HepG2 (cell line): Measurements from ENCODE around the gene POLE3. TPM values are rescaled to one million over a fixed set of nuclear protein-coding genes. Genes with fewer than 3 reads are reported as not detected.

Source experiments
- HNF4G ChIP-seq, 2 experiments: sonication (generic) in 1 of 2; formaldehyde crosslinking in 1 of 2; IDR thresholded peaks; 2 replicates each; pipeline versions ENCODE4 v1.4.0 to v1.6.1; 2011 to 2020; ENCODE audit warnings: borderline replicate concordance in 2 of 2, low read depth in 2 of 2, mild to moderate bottlenecking in 2 of 2, low read length in 1 of 2, missing genetic modification reagents in 1 of 2, moderate library complexity in 1 of 2
- ISL2 ChIP-seq: sonication (generic); formaldehyde crosslinking; IDR thresholded peaks from 2 replicates; pipeline ENCODE4 v1.5.0; 2020; ENCODE audit warnings: missing genetic modification reagents
- MTA3 ChIP-seq: sonication (generic); formaldehyde crosslinking; IDR thresholded peaks from 2 replicates; pipeline ENCODE4 v1.4.0; 2020; ENCODE audit warnings: missing genetic modification reagents
- MYPOP ChIP-seq: sonication (generic); formaldehyde crosslinking; IDR thresholded peaks from 2 replicates; pipeline ENCODE4 v1.8.1; 2023; ENCODE audit warnings: mild to moderate bottlenecking, moderate library complexity, missing genetic modification reagents
- NFE2 ChIP-seq: sonication (generic); formaldehyde crosslinking; IDR thresholded peaks from 2 replicates; pipeline ENCODE4 v1.4.0; 2020; ENCODE audit warnings: missing genetic modification reagents
- TRIM24 ChIP-seq: sonication (generic); formaldehyde crosslinking; IDR thresholded peaks from 2 replicates; pipeline ENCODE4 v1.8.0; 2022; ENCODE audit warnings: mild to moderate bottlenecking, missing genetic modification reagents
- ZBTB1 ChIP-seq: sonication (generic); formaldehyde crosslinking; IDR thresholded peaks from 2 replicates; pipeline ENCODE4 v1.4.0; 2020; ENCODE audit warnings: missing genetic modification reagents, borderline replicate concordance
- ZNF558 ChIP-seq: sonication (generic); formaldehyde crosslinking; IDR thresholded peaks from 2 replicates; pipeline ENCODE4 v1.9.0; 2022; ENCODE audit warnings: mild to moderate bottlenecking, missing genetic modification reagents, borderline replicate concordance
- polyA plus RNA-seq, 8 experiments: library from polyadenylated mRNA; depleted of rRNA in 3 of 8; stranded (reverse) in 7 of 8; unstranded in 1 of 8; fragments of >200 nt; fragmentation: Illumina TruSeq in 4 of 8; extraction: Trizol in 4 of 8; gene quantifications; 2 replicates each; pipeline versions ENCODE4 v1.2.1 to v1.2.3, GENCODE V29; 2011 to 2016; ENCODE audit warnings: low read depth in 4 of 8, missing spikeins in 1 of 8, mixed read lengths in 1 of 8; ENCODE audit not compliant: insufficient read depth in 1 of 8
- total RNA-seq, 5 experiments: library from RNA; depleted of rRNA; stranded (reverse); fragments of >200 nt; fragmentation: Illumina TruSeq; extraction: Trizol; gene quantifications; 2 replicates each; pipeline ENCODE4 v1.2.3, GENCODE V29; 2016; ENCODE audit warnings: low read depth in 1 of 5
- TF ChIP-seq, protein P1 (sequence below): sonication (generic); formaldehyde crosslinking; IDR thresholded peaks from 2 replicates; pipeline ENCODE4 v1.5.1; 2020; ENCODE audit warnings: missing genetic modification reagents, mild to moderate bottlenecking, borderline replicate concordance
- TF ChIP-seq, protein P2 (sequence below): sonication (generic); formaldehyde crosslinking; IDR thresholded peaks from 2 replicates; pipeline ENCODE4 v1.8.0; 2022; ENCODE audit warnings: mild to moderate bottlenecking, missing genetic modification reagents; ENCODE audit not compliant: insufficient replicate concordance
- TF ChIP-seq, protein P3 (sequence below): sonication (generic); formaldehyde crosslinking; IDR thresholded peaks from 2 replicates; pipeline ENCODE4 v1.9.0; 2021; ENCODE audit warnings: mild to moderate bottlenecking, missing genetic modification reagents

POLE3 gene
- total and polyA plus RNA-seq, 2 of the 13 experiments (the other 11 are each of a cell fraction or from before 2014, with no cell fraction given), result 36.0 to 77.2 TPM

GRCh38 chr9:113401027-113401792, 9.3 kb downstream of the POLE3 start, which contains the start of gene ALAD (continued):
- TF ChIP-seq, protein P1, sequence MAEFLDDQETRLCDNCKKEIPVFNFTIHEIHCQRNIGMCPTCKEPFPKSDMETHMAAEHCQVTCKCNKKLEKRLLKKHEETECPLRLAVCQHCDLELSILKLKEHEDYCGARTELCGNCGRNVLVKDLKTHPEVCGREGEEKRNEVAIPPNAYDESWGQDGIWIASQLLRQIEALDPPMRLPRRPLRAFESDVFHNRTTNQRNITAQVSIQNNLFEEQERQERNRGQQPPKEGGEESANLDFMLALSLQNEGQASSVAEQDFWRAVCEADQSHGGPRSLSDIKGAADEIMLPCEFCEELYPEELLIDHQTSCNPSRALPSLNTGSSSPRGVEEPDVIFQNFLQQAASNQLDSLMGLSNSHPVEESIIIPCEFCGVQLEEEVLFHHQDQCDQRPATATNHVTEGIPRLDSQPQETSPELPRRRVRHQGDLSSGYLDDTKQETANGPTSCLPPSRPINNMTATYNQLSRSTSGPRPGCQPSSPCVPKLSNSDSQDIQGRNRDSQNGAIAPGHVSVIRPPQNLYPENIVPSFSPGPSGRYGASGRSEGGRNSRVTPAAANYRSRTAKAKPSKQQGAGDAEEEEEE (CRISPR knock-in tag), result no peak; the same call in 1 of the 2 replicates
- TF ChIP-seq TRIM24 (CRISPR knock-in tag) (no peak), MTA3 (CRISPR knock-in tag) (no peak), ZNF558 (CRISPR knock-in tag) (0 out of 2 replicates have a peak, but pooled peaks have one; percentile 77), HNF4G (IDR thresholded peaks at IDR 0.05; ENCODE audit: borderline replicate concordance, low read depth, low read length) (no peak), HNF4G (CRISPR knock-in tag; IDR thresholded peaks at IDR 0.05; ENCODE audit: borderline replicate concordance, low read depth) (peak; percentile 30; the same call in 1 of the 2 replicates), MYPOP (peak; percentile 63; the same call in 1 of the 2 replicates), ZBTB1 (CRISPR knock-in tag) (no peak), ISL2 (CRISPR knock-in tag) (peak; percentile 65), NFE2 (CRISPR knock-in tag) (no peak)
- TF ChIP-seq, protein P2, sequence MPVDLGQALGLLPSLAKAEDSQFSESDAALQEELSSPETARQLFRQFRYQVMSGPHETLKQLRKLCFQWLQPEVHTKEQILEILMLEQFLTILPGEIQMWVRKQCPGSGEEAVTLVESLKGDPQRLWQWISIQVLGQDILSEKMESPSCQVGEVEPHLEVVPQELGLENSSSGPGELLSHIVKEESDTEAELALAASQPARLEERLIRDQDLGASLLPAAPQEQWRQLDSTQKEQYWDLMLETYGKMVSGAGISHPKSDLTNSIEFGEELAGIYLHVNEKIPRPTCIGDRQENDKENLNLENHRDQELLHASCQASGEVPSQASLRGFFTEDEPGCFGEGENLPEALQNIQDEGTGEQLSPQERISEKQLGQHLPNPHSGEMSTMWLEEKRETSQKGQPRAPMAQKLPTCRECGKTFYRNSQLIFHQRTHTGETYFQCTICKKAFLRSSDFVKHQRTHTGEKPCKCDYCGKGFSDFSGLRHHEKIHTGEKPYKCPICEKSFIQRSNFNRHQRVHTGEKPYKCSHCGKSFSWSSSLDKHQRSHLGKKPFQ, result peak; percentile 83
- TF ChIP-seq, protein P3, sequence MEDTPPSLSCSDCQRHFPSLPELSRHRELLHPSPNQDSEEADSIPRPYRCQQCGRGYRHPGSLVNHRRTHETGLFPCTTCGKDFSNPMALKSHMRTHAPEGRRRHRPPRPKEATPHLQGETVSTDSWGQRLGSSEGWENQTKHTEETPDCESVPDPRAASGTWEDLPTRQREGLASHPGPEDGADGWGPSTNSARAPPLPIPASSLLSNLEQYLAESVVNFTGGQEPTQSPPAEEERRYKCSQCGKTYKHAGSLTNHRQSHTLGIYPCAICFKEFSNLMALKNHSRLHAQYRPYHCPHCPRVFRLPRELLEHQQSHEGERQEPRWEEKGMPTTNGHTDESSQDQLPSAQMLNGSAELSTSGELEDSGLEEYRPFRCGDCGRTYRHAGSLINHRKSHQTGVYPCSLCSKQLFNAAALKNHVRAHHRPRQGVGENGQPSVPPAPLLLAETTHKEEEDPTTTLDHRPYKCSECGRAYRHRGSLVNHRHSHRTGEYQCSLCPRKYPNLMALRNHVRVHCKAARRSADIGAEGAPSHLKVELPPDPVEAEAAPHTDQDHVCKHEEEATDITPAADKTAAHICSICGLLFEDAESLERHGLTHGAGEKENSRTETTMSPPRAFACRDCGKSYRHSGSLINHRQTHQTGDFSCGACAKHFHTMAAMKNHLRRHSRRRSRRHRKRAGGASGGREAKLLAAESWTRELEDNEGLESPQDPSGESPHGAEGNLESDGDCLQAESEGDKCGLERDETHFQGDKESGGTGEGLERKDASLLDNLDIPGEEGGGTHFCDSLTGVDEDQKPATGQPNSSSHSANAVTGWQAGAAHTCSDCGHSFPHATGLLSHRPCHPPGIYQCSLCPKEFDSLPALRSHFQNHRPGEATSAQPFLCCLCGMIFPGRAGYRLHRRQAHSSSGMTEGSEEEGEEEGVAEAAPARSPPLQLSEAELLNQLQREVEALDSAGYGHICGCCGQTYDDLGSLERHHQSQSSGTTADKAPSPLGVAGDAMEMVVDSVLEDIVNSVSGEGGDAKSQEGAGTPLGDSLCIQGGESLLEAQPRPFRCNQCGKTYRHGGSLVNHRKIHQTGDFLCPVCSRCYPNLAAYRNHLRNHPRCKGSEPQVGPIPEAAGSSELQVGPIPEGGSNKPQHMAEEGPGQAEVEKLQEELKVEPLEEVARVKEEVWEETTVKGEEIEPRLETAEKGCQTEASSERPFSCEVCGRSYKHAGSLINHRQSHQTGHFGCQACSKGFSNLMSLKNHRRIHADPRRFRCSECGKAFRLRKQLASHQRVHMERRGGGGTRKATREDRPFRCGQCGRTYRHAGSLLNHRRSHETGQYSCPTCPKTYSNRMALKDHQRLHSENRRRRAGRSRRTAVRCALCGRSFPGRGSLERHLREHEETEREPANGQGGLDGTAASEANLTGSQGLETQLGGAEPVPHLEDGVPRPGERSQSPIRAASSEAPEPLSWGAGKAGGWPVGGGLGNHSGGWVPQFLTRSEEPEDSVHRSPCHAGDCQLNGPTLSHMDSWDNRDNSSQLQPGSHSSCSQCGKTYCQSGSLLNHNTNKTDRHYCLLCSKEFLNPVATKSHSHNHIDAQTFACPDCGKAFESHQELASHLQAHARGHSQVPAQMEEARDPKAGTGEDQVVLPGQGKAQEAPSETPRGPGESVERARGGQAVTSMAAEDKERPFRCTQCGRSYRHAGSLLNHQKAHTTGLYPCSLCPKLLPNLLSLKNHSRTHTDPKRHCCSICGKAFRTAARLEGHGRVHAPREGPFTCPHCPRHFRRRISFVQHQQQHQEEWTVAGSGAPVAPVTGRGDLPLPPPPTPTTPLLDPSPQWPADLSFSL (CRISPR knock-in tag), result no peak
